HG02885 (cell line): Measurements from ENCODE around the gene KCMF1.

Source experiments
- ATAC-seq: cut with Tn5 transposase; IDR thresholded peaks from one replicate; pipeline ENCODE4 v1.9.1; 2021; ENCODE audit warnings: mild to moderate bottlenecking; ENCODE audit not compliant: unreplicated experiment, poor library complexity

The KCMF1 gene

GRCh38 chr2:84972932-84973331 is 2.0 kb downstream of the KCMF1 start:
- ATAC-seq = no peak

GRCh38 chr2:84980263-84980983 is 9.5 kb downstream of the KCMF1 start:
- no peak for ATAC-seq

GRCh38 chr2:84986018-84986417 is 15.1 kb downstream of the KCMF1 start:
- ATAC-seq = no peak

- ATAC-seq = no peak
Measured at GRCh38 chr2:84989422-84989821, 18.5 kb downstream of the KCMF1 start.

GRCh38 chr2:84989927-84990326 is 19.0 kb downstream of the KCMF1 start:
- ATAC-seq = no peak

GRCh38 chr2:84991404-84992160 is 20.6 kb downstream of the KCMF1 start:
- no peak for ATAC-seq

GRCh38 chr2:84995826-84996225 is 24.9 kb downstream of the KCMF1 start:
- ATAC-seq = no peak

GRCh38 chr2:84996909-84997308 is 25.9 kb downstream of the KCMF1 start:
- no peak for ATAC-seq

GRCh38 chr2:84999553-84999955 is 28.6 kb downstream of the KCMF1 start:
- ATAC-seq = peak; percentile 51

GRCh38 chr2:85001595-85001994 is 30.6 kb downstream of the KCMF1 start:
- no peak for ATAC-seq

GRCh38 chr2:85002534-85002933 is 31.6 kb downstream of the KCMF1 start:
- ATAC-seq = no peak

GRCh38 chr2:85008252-85008651 is 37.3 kb downstream of the KCMF1 start:
- ATAC-seq = no peak

GRCh38 chr2:85009019-85009618 is 38.2 kb downstream of the KCMF1 start:
- peak; percentile 51 for ATAC-seq

GRCh38 chr2:85010404-85010803 is 39.4 kb downstream of the KCMF1 start:
- no peak for ATAC-seq

GRCh38 chr2:85011098-85011497 is 40.1 kb downstream of the KCMF1 start:
- no peak for ATAC-seq

GRCh38 chr2:85011747-85012146 is 40.8 kb downstream of the KCMF1 start:
- no peak for ATAC-seq

GRCh38 chr2:85012431-85012830 is 41.5 kb downstream of the KCMF1 start:
- no peak for ATAC-seq

- ATAC-seq = no peak
Measured at GRCh38 chr2:85012855-85013254, 41.9 kb downstream of the KCMF1 start.

GRCh38 chr2:85015653-85016360 is 44.8 kb downstream of the KCMF1 start:
- ATAC-seq = no peak

- ATAC-seq = no peak
Measured at GRCh38 chr2:85016446-85016845, 45.5 kb downstream of the KCMF1 start.
